ENCODE data around the gene SLC18A2. TPM values are rescaled to one million over a fixed set of nuclear protein-coding genes. Genes with fewer than 3 reads are reported as not detected.
"Not testable (repeated sequence)": the region's sequence is repeated elsewhere in the genome, so short reads cannot be mapped to it uniquely, and the experiment has no call there.

Gene SLC18A2
- total RNA-seq, 2 donors from 2014 or later: 0.24 TPM

GRCh38 chr10:117299435-117299834 is 58.5 kb downstream of the SLC18A2 start:
- Mint-ChIP-seq H3K27me3 (ENCODE audit: insufficient read depth) (no peaks in the 10 kb centered on the region), H3K4me3 (no peak overlapping the region), H3K36me3 (ENCODE audit: low read depth) (peaks cover 28% of the 10 kb centered on the region), H3K9me3 (peaks cover 20% of the 10 kb centered on the region), H3K27ac (no peak overlapping the region), H3K4me1 (no peaks in the 10 kb centered on the region)
- Histone ChIP-seq H3K27ac (ENCODE audit: low read depth, low read length) (no peak overlapping the region), H3K9ac (ENCODE audit: extremely low read depth, low read length, poor library complexity, severe bottlenecking) (no peak overlapping the region), H3K9me3 (ENCODE audit: control insufficient read depth, low read length) (peaks cover 9% of the 10 kb centered on the region), H3K27me3 (ENCODE audit: control insufficient read depth, insufficient read depth, low read length, poor library complexity, severe bottlenecking) (no peaks in the 10 kb centered on the region), H3K4me3 (ENCODE audit: low read length) (no peak overlapping the region), H3K4me1 (ENCODE audit: control insufficient read depth, insufficient read depth, low read length) (no peaks in the 10 kb centered on the region), H3K36me3 (ENCODE audit: control insufficient read depth, insufficient read depth, low read length) (peaks cover 5% of the 10 kb centered on the region)
- no peak for DNase-seq
- no peak for TF ChIP-seq CTCF (conservative IDR thresholded peaks at IDR 0.05)

GRCh38 chr10:117300671-117301070 is 59.8 kb downstream of the SLC18A2 start:
- no peak overlapping the region for H3K4me3 Mint-ChIP-seq
- no peak for DNase-seq
- no peaks in the 10 kb centered on the region for H3K4me1 ChIP-seq (ENCODE audit: control insufficient read depth, insufficient read depth, low read length)
- H3K9me3 Mint-ChIP-seq: peaks cover 25% of the 10 kb centered on the region
- no peak overlapping the region for H3K27ac ChIP-seq (ENCODE audit: low read depth, low read length)
- no peak overlapping the region for H3K9ac ChIP-seq (ENCODE audit: extremely low read depth, low read length, poor library complexity, severe bottlenecking)
- no peak overlapping the region for H3K4me3 ChIP-seq (ENCODE audit: low read length)
- H3K36me3 ChIP-seq (ENCODE audit: control insufficient read depth, insufficient read depth, low read length): peaks cover 11% of the 10 kb centered on the region
- no peak for TF ChIP-seq CTCF (conservative IDR thresholded peaks at IDR 0.05)
- no peaks in the 10 kb centered on the region for H3K27me3 ChIP-seq (ENCODE audit: control insufficient read depth, insufficient read depth, low read length, poor library complexity, severe bottlenecking)
- no peaks in the 10 kb centered on the region for H3K4me1 Mint-ChIP-seq
- peaks cover 20% of the 10 kb centered on the region for H3K9me3 ChIP-seq (ENCODE audit: control insufficient read depth, low read length)
- WGBS, 2 experiments (ENCODE audit: insufficient coverage in 1 of 2, insufficient read length in 1 of 2): 64% methylated on average over 1 of the region's 1 CpG; no CpG with 5 or more reads in 1 of the 2 experiments
- no peaks in the 10 kb centered on the region for H3K27me3 Mint-ChIP-seq (ENCODE audit: insufficient read depth)
- peaks cover 39% of the 10 kb centered on the region for H3K36me3 Mint-ChIP-seq (ENCODE audit: low read depth)
- H3K27ac Mint-ChIP-seq: no peak overlapping the region

GRCh38 chr10:117303451-117303850 is 62.5 kb downstream of the SLC18A2 start:
- not testable (repeated sequence) for H3K4me3 ChIP-seq (ENCODE audit: low read length); H3K4me1 Mint-ChIP-seq; H3K27ac Mint-ChIP-seq; H3K27ac ChIP-seq (ENCODE audit: low read depth, low read length); H3K9ac ChIP-seq (ENCODE audit: extremely low read depth, low read length, poor library complexity, severe bottlenecking); H3K27me3 Mint-ChIP-seq (ENCODE audit: insufficient read depth); H3K4me3 Mint-ChIP-seq; DNase-seq; H3K27me3 ChIP-seq (ENCODE audit: control insufficient read depth, insufficient read depth, low read length, poor library complexity, severe bottlenecking); H3K4me1 ChIP-seq (ENCODE audit: control insufficient read depth, insufficient read depth, low read length)
- Mint-ChIP-seq H3K36me3 (ENCODE audit: low read depth) (peaks cover 47% of the 10 kb centered on the region), H3K9me3 (peaks cover 25% of the 10 kb centered on the region)
- Histone ChIP-seq H3K9me3 (ENCODE audit: control insufficient read depth, low read length) (peaks cover 24% of the 10 kb centered on the region), H3K36me3 (ENCODE audit: control insufficient read depth, insufficient read depth, low read length) (peaks cover 16% of the 10 kb centered on the region)
- WGBS, 2 experiments (ENCODE audit: insufficient coverage in 1 of 2, insufficient read length in 1 of 2): 98 to 100% methylated on average over 2 to 3 of the region's 3 CpGs

- H3K27ac ChIP-seq (ENCODE audit: low read depth, low read length): no peak overlapping the region
- H3K27me3 Mint-ChIP-seq (ENCODE audit: insufficient read depth): no peaks in the 10 kb centered on the region
- H3K36me3 ChIP-seq (ENCODE audit: control insufficient read depth, insufficient read depth, low read length): peaks cover 20% of the 10 kb centered on the region
- no peak overlapping the region for H3K4me3 ChIP-seq (ENCODE audit: low read length)
- no peaks in the 10 kb centered on the region for H3K27me3 ChIP-seq (ENCODE audit: control insufficient read depth, insufficient read depth, low read length, poor library complexity, severe bottlenecking)
- peaks cover 24% of the 10 kb centered on the region for H3K9me3 ChIP-seq (ENCODE audit: control insufficient read depth, low read length)
- H3K4me3 Mint-ChIP-seq: no peak overlapping the region
- TF ChIP-seq CTCF (conservative IDR thresholded peaks at IDR 0.05): no peak
- no peak overlapping the region for H3K9ac ChIP-seq (ENCODE audit: extremely low read depth, low read length, poor library complexity, severe bottlenecking)
- peaks cover 40% of the 10 kb centered on the region for H3K36me3 Mint-ChIP-seq (ENCODE audit: low read depth)
- peaks cover 25% of the 10 kb centered on the region for H3K9me3 Mint-ChIP-seq
- DNase-seq: no peak
- no peaks in the 10 kb centered on the region for H3K4me1 Mint-ChIP-seq
- H3K4me1 ChIP-seq (ENCODE audit: control insufficient read depth, insufficient read depth, low read length): no peaks in the 10 kb centered on the region
- no peak overlapping the region for H3K27ac Mint-ChIP-seq
Observed at GRCh38 chr10:117306674-117307073, 65.8 kb downstream of the SLC18A2 start.

All from endodermal cell (in vitro differentiated cells).